Activated CD8-positive, alpha-beta memory T cell treated with anti-CD3 and anti-CD28 coated beads for 36 hours (primary cell): ENCODE results near the gene PLD4. TPM values are rescaled to one million over a fixed set of nuclear protein-coding genes. Genes with fewer than 3 reads are reported as not detected.
"Not testable (repeated sequence)": the region's sequence is repeated elsewhere in the genome, so short reads cannot be mapped to it uniquely, and the experiment has no call there.

Experiments
- CTCF ChIA-PET: fragments of 350-600 bp; sonication (Branson Sonifier 250); formaldehyde crosslinking; loops from one replicate; lab custom pipeline; 2021; ENCODE audit warnings: antibody characterized with exemption; lab: Charles Lee
- POLR2A ChIA-PET: fragments of 350-600 bp; sonication (Branson Sonifier 250); formaldehyde crosslinking; loops from one replicate; lab custom pipeline; 2021; ENCODE audit warnings: antibody characterized with exemption; lab: Charles Lee
- total RNA-seq, 2 experiments: library from RNA; stranded (reverse); gene quantifications; one replicate each; pipeline ENCODE4 v1.2.3, GENCODE V29; 2021

PLD4 gene
- total RNA-seq, 2 experiments from 2014 or later = not detected

DNA sequence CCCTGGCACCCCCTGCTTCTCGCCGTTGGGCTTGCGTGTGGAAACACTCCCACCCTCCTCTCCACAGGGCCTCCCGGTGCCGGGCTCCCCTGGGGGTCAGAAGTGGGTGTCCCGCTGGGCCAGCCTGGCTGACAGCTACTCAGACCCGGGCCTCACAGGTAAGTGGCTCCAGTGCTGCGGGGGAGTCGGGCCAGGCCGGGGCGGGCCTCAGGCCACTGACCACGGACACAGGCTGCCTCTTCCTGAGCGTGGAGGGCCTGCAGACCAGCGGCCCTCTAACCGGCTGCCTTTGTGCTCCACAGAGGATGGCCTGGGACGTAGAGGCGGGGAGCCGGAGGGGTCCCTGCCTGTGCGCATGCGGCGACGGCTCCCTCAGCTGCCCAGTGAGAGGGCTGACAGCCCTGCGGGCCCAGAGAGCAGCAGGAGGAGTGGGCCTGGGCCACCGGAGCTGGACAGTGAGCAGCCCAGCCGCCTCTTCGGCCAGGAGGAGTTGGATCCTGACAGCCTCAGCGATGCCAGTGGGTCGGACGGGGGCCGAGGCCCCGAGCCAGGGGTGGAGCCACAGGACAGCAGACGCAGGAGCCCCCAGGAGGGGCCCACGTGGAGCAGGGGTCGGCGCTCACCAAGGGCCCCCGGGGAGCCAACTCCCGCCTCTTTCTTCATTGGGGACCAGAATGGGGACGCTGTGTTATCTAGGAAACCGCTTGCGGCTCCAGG lies 38.5 kb upstream of the PLD4 start:
- CTCF ChIA-PET = no interaction called here
- POLR2A ChIA-PET = no interaction called here

DNA sequence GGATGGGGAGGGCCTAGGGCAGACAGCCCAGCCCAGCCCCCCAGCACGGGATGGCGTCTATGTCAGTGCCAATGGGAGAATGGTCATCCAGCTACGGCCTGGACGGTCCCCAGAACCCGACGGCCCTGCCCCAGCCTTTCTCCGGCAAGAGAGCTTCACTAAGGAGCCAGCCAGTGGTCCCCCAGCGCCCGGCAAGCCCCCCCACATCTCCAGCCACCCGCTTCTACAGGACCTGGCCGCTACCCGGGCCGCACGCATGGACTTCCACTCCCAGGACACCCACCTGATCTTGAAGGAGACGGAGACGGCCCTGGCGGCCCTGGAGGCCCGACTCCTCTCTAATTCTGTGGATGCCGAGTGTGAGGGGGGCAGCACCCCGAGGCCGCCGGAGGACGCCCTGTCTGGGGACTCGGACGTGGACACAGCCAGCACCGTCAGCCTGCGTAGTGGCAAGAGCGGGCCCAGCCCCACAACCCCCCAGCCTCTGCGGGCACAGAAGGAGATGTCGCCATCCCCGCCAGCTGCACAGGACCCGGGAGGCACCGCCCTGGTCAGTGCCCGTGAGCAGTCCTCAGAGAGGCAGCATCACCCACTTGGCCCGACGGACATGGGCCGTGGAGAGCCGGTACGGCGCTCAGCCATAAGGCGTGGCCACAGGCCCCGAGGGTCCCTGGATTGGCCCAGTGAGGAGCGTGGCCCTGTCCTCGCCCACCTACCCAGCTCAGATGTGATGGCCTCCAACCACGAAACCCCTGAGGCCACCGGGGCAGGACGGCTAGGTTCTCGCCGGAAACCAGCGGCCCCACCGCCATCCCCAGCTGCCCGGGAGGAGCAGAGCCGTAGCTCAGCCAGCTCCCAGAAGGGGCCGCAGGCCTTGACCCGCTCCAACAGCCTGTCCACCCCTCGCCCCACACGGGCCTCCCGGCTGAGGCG lies 37.7 kb upstream of the PLD4 start:
- ChIA-PET CTCF (no interaction called here), POLR2A (no interaction called here)

DNA sequence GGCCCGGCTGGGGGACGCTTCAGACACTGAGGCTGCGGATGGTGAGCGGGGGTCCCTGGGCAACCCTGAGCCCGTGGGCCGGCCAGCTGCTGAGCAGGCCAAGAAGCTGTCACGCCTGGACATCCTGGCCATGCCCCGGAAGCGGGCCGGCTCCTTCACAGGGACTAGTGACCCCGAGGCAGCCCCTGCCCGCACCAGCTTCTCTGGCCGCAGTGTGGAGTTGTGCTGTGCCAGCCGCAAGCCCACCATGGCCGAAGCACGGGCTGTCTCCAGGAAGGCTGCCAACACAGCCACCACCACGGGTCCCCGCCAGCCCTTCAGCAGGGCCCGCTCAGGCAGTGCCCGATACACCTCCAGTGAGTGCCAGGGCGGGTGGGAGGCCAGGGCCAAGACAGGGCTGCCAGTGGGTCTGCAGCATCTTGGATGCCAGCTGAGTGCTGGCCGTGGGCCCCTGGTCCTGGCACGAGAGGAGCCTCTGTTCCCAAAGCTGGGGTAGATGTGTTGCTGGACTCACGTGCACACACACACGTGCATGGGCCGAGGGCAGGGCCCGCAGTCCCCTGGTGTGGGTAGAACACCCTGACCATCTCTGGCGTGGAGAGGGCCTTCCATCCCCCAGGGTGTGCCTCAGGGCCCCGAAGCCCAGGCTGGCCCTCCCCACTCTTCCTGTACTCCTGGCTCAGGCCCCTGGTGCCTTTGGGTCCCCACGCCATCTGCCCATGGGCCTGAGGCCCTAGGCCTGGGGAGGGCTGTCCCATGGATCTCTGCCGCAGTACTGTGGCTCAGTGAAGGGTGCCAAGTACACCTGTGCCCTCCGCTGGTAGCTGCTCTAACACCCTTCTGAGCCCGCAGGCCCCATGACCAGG lies 36.8 kb upstream of the PLD4 start:
- CTCF ChIA-PET = no interaction called here
- POLR2A ChIA-PET = no interaction called here

DNA sequence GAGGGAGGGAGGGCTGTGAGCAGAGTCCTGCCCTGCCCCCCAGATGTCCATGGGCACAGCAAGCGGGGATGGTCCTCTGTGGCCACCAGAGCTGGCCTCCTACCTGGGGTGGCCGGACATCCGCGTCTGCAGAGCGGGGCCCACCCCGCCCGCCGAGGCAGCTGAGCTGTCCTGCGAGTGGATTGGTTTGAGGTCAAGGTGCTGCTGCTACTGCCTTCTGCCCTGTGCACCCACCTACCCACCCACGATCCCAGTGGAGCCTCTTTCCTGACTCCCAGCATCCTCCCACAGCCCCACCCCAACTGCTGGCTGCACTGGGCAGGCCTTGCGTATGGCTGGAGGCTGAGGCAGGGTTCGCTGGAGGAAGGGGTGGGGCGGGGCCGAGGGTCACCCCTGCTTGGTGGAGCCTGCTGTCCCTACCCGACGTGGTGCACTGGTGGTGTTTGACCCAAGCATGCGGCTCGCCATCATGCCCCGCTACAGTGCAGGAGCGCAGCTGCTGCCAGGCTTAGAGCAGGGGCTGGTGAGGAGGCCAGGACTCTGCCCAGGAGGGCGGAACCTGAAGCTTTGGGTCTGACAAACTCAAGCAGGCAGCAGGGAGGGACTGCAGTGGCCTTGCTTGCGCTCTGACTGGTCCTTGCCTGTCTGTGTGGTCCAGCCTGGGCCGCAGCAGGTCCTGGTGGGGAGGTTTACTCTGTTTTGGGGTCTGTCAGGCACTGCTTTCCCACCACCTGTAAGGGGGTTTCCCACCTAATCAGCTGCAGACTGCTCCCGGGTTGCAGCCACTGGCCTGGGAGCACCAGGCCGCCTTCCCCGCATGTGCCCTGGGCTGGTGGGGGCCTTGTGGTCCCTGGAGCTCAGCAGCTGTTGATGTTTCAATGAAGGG lies 35.9 kb upstream of the PLD4 start:
- ChIA-PET POLR2A (no interaction called here), CTCF (interaction anchor here (0.5 kb wide), 1 partner anchor 206 kb away, joined by 4 read pairs; no protein-coding TSS in a partner anchor)

DNA sequence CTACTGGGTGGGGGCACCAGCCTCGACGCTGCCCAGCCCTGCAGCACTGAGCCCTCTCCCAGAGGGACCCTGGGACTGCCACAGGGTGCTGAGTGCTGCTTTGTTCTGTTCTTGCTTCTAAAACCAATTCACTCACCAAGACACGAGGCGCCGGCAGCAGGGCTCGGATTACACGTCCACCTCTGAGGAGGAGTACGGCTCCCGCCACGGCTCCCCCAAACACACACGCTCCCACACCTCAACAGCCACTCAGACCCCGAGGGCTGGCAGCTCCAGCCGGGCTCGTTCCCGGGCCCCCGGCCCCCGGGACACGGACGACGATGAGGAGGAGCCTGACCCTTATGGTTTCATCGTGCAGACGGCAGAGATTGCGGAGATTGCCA lies 35.3 kb upstream of the PLD4 start:
- ChIA-PET POLR2A (no interaction called here), CTCF (no interaction called here)

DNA sequence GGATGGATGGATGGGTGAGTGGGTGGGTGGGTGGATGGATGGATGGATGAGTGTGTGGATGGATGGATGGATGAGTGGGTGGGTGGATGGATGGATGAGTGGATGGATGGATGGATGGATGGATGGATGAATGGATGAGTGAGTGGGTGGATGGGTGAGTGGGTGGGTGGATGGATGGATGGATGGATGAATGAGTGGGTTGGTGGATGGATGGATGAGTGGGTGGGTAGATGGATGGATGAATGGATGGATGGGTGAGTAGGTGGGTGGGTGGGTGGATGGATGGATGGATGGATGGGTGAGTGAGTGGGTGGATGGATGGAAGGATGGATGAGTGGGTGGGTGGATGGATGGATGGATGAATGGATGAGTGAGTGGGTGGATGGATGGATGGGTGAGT lies 34.4 kb upstream of the PLD4 start:
- CTCF ChIA-PET, POLR2A ChIA-PET: not testable (repeated sequence)

DNA sequence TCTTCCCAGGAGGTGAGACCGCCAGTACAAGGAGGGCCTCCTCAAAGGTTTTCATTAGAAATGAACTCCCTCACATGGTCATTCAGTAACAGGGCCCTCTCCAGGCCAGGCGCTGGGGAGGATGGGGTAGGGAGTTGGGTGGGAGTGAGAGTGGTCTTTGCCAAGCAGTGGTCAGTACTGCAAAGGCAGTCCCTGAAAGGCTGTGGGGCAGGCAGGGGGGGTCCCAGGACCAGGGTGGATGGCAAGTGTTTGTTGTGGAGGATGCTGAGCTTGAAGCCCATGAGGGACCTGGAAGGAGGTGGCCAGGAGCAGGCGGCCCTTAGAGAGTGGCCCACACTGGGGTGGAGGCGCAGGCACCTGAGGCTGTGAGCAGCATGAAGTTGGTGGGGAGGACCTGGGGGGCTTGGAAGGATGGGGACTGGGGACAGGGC lies 33.5 kb upstream of the PLD4 start:
- ChIA-PET CTCF (no interaction called here), POLR2A (no interaction called here)

DNA sequence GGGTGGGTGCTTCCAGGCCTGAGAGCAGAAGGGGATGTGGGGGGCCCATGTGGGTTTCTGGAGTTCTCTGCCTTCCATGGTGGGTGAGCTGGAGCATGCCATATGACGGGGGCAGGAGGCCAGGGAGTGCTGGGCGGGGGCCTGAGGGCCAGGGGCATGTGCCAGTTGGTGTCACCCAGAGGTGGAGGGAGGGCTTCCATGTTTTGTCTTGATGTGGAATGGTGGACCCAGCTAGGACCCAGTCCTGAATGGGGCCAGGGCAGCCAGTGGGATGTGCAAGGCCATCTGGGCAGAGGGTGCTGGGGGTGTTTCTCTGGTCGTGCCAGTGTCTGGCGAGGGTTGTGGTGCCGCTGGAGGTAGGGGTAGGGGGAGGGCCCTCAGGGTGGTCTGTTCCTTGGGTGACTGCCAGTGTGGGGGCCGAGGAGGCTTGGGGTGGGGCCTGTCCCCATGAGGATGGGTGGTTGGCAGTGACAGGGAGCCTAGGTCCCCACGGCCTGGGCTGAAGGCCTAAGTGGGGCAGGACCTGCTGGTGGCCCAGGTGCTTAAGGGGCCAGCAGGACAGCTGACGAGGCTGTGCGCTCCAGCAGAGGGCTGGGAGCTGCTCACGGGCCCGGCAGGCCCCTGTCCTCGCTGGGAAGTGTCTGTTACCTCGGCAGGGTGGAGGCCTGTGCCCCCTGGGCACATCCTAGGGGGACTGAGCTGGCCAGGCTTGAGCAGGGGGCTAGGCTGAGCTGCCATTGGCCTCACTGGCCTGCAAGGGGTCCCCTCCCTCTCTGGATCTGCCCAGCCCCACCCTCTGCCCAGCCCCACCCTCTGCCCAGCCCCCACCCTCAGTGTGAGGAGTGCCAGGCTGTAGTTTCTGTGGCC lies 32.8 kb upstream of the PLD4 start:
- CTCF ChIA-PET = no interaction called here
- POLR2A ChIA-PET = no interaction called here

DNA sequence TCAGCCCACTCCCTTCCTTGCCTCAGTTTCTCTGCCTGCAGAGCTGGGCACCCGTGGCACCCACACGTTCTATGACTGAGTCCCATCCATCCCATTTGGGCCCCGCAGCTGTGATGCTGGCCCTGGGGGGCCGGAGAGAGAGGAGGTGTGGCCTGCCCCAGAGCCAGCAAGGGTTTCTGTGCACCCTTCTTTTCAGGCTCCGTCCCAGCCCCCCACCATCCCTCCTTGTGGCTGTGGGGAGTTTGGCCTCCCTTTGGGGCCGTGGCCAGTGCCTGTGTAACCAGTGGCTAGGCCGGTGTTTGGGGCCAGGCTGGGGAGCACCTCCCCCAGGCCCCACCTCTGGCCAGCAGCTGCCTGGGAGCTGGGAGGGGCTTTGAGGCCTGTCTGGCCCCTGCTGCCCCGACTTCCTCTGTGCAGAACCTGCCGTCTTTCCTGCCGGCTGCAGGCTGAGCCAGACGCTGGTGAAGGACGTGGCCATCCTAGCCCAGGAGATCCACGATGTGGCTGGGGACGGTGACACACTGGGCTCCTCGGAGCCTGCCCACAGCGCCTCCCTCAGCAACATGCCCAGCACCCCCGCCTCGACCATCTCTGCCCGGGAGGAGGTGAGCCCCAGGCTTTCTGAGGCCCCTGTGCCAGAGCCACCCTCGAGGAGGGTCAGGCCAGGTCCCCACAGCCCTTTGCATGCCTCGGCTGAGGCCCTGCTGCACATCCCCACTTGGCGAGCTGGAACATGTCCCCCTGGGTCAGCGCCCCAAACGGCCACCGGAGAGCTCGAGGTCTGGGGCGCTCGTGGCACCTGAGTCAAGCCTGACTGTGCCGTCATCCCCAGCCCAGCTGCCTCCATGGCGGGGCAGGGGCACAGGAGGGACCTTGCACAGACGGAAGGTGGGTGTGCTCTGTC lies 31.9 kb upstream of the PLD4 start:
- ChIA-PET POLR2A (no interaction called here), CTCF (no interaction called here)

DNA sequence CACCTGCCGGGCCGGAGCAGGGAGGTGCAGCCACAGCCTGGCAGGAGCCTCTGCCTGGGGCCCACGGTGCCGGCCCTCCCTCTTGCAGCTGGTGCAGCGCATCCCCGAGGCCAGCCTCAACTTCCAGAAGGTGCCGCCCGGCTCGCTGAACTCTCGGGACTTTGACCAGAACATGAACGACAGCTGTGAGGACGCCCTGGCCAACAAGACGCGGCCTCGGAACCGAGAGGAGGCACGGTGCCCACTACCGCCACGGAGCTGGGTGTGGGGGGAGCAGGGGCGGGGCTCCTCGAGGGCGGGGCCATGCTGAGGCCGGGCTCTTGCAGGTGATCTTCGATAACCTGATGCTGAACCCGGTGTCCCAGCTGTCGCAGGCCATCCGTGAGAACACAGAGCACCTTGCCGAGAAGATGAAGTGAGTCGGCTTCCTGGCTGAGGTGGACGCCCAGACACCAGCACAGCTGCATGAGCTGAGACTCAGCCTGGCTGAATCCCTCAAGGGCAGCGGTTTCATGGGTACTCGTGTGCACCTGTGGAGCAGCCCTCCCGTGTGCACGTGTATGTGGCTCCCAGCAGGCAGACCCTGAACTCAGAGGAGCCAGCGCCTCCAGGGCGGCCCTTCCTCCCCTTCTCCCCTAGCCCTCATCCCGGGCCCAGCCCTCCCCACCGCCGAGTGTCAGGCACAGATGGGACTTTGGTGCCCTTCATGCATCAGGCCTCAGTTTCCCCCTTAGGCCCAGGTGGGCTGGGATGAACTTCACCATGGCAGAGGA lies 31.1 kb upstream of the PLD4 start:
- CTCF ChIA-PET = no interaction called here
- POLR2A ChIA-PET = no interaction called here

DNA sequence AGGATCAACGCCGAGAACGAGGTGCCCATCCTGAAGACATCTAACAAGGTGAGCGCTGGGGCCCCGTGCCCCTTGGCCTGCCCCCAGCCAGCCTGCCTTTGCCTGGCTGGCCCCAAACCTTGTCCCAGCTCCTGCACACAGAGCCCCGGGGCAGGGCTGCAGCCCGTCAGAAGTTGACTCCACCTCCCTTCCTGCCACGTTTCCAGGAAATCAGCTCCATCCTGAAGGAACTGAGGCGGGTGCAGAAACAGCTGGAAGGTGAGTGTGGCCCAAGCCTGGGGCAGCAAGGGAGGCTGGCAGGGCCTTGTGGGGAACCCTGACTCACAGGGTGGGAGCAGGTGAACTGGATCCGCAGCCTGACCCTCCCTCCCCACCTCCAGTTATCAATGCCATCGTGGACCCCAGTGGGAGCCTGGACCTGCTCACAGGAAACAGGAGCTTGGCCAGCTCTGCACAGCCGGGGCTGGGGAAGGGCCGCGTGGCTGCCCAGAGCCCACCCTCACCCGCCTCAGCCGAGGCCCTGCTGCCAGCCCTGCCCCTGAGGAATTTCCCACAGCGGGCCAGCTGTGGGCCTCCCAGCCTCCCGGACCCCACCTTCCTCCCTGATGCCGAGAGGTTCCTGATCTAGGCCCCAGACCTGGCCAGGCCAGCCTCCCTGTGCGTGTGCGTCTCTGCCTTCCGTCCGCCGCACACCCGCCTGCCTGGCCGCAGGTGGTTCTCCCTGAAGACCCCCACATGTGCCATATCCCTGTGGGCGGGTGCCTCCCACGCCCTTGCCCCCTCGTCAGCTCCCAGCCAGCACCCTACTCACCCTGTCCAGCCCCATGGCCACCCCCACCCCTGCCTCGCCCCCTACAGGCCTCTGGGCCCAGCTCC lies 30.1 kb upstream of the PLD4 start:
- ChIA-PET POLR2A (no interaction called here), CTCF (interaction anchor here (2.2 kb wide), 1 partner anchor 41 kb away, joined by 10 read pairs; no protein-coding TSS in a partner anchor)

DNA sequence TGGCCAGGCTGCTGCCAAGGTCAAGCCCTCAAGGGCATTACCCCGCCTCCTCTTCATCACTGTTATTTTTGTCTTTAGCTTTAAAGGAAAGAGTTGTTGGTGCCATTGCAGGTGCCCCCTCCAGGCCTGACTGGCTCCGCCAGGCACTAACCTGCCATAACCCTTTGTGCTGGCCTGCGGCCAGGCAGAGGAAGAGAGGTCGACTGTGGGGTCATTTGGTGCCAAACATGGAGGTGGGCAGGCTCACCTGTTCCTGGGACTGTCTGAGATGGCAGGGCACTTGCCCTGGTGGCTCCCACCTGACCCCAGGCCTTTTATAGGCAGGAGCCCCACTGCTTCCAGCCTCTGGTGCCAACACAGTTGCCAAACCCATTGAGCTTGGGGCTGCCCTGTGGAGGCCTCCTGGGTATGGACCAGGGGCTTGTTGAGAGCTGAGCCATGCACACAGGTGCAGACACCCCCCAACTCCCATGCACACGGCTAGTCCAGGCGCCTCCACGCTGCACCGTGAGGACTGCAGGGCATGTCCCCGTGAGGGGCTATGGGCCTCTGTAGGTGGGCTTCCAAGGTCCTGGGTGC lies 29.4 kb upstream of the PLD4 start:
- POLR2A ChIA-PET = no interaction called here
- CTCF ChIA-PET = interaction anchor here (0.9 to 2.2 kb wide), 4 partner anchors 41 to 192 kb away, joined by 3 to 10 read pairs (median 4); no protein-coding TSS in a partner anchor

DNA sequence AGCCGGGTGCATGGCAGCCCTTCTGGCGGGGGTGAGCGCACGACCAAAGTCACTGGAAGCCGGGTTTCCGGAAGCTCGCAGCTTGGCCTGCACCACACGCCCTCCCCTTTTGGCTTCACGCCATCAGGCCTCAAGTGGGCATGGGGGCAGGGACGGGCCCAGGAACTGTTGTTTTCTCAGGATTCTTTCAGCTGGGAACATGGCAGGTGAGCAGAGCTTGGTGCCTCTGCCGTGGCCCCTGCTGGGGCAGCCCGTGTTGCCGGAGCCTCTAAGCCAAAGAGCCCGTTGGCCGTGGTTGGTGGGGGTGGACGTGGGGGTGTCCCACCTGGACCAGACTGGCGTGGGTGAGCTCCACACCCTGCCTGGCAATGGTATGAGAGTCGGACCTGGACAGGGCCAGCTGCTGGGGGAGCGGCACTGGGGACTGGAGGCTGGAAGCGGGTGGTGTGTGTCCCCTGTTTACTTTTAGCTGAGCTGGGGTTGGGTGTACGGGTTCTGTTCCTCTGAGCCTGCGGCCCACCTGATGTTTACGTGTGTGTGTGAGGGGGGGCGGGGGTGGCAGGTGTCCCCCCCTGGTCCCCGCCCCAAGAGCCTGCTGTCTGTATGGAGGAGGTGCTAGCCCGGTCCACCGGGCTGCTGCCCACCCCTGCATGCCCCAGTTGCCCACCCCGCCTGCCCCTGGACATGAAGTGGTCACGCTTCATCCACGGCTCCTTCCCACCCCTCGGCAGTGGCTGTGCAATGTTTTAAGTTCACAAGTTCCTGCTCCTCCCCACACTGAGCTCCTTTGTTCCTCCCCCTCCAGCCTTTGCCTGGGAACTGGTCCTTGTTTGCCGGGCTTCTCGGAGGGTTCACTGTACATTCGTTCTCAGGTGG lies 28.7 kb upstream of the PLD4 start:
- CTCF ChIA-PET = interaction anchor here (0.9 to 2.2 kb wide), 4 partner anchors 40 to 191 kb away, joined by 3 to 10 read pairs (median 4); no protein-coding TSS in a partner anchor
- POLR2A ChIA-PET = interaction anchor here (0.6 kb wide), 1 partner anchor 150 kb away, joined by 3 read pairs; no protein-coding TSS in a partner anchor
